ENCODE measurements around the gene SNX30.

DNA sequence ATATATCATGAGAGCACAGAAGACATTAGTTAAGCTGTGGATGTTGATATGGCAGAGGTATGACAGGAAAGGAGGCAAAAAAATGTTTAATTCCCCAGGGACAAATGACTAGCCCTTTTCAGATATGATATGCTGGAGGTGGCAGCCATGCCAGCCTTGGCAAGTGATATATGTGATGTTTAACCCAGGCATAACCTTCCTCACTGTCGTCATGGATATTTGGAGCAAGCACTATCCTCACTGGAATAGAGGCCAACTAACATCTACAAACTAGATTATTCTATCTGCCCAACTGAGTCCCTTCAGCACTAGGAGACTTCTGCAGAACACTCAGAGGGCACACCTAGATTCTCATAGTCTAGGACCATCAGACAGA is 167.4 kb downstream of the SNX30 start:
- TF ChIP-seq TARDBP (IDR thresholded peaks at IDR 0.05) (no peak), FOXA1 (IDR thresholded peaks at IDR 0.05) (no peak), NFRKB (IDR thresholded peaks at IDR 0.05) (no peak), SUZ12 (IDR thresholded peaks at IDR 0.05) (no peak), BHLHE40 (IDR thresholded peaks at IDR 0.05; ENCODE audit: borderline replicate concordance) (no peak), HDGF (IDR thresholded peaks at IDR 0.05; ENCODE audit: borderline replicate concordance) (no peak), FOXM1 (IDR thresholded peaks at IDR 0.05; ENCODE audit: borderline replicate concordance) (no peak)

All from HEK293T (cell line).